ENCODE measurements around the gene TOR1AIP1. TPM values are rescaled to one million over a fixed set of nuclear protein-coding genes. Genes with fewer than 3 reads are reported as not detected.
"Not testable (repeated sequence)": the region's sequence is repeated elsewhere in the genome, so short reads cannot be mapped to it uniquely, and the experiment has no call there.

TOR1AIP1 gene, protein sequence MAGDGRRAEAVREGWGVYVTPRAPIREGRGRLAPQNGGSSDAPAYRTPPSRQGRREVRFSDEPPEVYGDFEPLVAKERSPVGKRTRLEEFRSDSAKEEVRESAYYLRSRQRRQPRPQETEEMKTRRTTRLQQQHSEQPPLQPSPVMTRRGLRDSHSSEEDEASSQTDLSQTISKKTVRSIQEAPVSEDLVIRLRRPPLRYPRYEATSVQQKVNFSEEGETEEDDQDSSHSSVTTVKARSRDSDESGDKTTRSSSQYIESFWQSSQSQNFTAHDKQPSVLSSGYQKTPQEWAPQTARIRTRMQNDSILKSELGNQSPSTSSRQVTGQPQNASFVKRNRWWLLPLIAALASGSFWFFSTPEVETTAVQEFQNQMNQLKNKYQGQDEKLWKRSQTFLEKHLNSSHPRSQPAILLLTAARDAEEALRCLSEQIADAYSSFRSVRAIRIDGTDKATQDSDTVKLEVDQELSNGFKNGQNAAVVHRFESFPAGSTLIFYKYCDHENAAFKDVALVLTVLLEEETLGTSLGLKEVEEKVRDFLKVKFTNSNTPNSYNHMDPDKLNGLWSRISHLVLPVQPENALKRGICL
- 10 to 100 TPM; 15.4 to 42.4 (median 28.2) TPM for polyA plus RNA-seq

DNA sequence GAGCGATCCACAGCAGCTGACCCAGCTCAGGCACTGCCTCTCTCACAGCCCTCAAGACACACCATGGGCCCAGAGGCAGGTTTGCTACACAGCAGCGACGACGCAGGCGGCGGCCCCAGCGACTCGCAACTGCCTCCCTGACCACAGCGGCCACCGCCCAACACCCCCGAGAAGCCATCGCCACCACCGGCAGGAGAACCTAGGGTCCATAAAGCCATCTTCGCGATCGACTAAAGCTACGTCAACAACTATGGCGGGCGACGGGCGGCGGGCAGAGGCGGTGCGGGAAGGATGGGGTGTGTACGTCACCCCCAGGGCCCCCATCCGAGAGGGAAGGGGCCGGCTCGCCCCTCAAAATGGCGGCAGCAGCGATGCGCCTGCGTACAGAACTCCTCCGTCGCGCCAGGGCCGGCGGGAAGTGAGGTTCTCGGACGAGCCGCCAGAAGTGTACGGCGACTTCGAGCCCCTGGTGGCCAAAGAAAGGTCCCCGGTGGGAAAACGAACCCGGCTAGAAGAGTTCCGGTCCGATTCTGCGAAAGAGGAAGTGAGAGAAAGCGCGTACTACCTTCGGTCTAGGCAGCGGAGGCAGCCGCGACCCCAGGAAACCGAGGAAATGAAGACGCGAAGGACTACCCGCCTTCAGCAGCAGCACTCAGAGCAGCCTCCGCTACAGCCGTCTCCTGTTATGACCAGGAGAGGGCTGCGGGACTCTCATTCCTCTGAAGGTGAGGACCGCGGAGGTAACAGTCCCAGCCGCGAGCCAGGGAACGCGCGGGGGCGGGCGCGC is at the start of gene TOR1AIP1:
TOR1AIP1 (plus strand) TSS at position 33 of the 787 bp plus-strand sequence; CDS start at position 251, 218 bp downstream.
- 0 to 1% (median 0%) methylated on average over 72 of the region's 72 CpGs for WGBS, 3 donors
- H3K27ac ChIP-seq (ENCODE audit: low read depth, low read length): peak within 1 kb of the TSS; percentile 97

- 96 to 98% (median 97%) methylated on average over 34 to 38 of the region's 38 CpGs for WGBS, 3 donors
- H3K27ac ChIP-seq (ENCODE audit: low read depth, low read length): not testable (repeated sequence)
Observed at GRCh38 chr1:179836686-179837445, 45.2 kb upstream of the TOR1AIP1 start.

DNA sequence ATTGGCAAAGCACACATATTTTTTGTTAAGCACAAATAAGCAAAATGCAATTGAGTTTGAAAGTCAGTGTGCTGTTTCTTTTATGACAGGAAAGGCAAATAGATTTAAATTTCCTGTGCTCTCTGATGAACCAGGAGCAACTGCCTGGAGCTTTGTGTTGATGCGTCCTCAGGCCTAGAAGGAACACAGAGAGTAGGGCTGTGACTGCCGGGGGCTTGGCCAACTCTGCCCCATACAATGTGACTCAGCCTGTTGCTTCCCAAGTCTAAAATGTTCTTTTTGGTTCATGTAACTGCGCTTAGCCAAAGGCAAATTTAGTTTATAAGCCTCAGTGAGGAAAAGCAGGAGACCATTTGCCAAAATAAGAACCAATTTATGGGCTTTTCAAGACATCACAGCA is 42.0 kb upstream of the TOR1AIP1 start:
- H3K27ac ChIP-seq (ENCODE audit: low read depth, low read length): no peak overlapping the region
- WGBS, 3 donors: 77 to 90% (median 83%) methylated on average over 3 of the region's 3 CpGs

DNA sequence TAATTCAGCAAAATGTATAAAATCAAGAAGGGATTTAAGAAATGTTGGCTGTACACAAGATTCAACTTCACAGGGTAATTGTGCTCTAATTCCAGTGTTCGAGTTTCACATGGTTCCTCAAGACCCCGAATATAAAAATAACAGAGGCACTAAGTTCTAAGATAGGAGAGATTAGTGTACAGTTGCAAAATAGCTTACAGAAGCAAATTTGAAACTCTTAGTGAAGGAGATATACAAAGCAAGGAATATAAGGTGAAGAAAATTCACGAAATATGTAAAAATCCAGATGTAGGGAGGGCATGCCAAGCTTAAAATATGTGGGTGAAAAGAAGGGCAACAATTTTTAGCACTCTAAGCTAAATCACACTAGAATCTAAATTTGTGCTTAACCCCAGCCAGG is 33.9 kb upstream of the TOR1AIP1 start:
- no peak overlapping the region for H3K27ac ChIP-seq (ENCODE audit: low read depth, low read length)
- WGBS, 3 donors: 95 to 98% (median 98%) methylated on average over 3 of the region's 3 CpGs

GRCh38 chr1:179853102-179853501 is 29.0 kb upstream of the TOR1AIP1 start:
- 90 to 92% (median 91%) methylated on average over 1 of the region's 1 CpG for WGBS, 3 donors
- H3K27ac ChIP-seq (ENCODE audit: low read depth, low read length): no peak overlapping the region

- H3K27ac ChIP-seq (ENCODE audit: low read depth, low read length): not testable (repeated sequence)
- WGBS, 3 donors: 96 to 98% (median 96%) methylated on average over 4 of the region's 4 CpGs
Observed at GRCh38 chr1:179855831-179856230, 26.3 kb upstream of the TOR1AIP1 start.

DNA sequence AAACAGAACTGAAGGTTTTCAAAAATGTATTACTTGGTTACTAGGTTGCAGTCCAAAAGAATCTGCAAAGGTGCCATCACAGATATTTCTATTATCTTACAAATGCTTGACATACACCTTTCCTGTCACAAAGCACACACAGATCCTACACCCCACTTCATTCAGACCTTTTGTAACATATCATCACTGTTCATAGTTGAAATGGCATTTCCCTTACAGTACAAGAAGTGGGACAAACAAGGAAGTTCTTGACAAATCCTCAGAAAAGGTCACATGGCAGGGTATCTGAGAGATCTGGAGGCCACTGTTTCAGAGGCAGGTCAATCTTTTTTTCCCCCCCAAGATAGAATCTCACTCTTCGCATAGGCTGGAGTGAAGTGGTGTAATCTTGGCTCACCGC is 25.8 kb upstream of the TOR1AIP1 start:
- 77 to 95% (median 82%) methylated on average over 2 of the region's 2 CpGs for WGBS, 3 donors
- no peak overlapping the region for H3K27ac ChIP-seq (ENCODE audit: low read depth, low read length)

GRCh38 chr1:179857009-179857408 is 25.1 kb upstream of the TOR1AIP1 start:
- 74 to 95% (median 81%) methylated on average over 4 of the region's 4 CpGs for WGBS, 3 donors
- H3K27ac ChIP-seq (ENCODE audit: low read depth, low read length): no peak overlapping the region

DNA sequence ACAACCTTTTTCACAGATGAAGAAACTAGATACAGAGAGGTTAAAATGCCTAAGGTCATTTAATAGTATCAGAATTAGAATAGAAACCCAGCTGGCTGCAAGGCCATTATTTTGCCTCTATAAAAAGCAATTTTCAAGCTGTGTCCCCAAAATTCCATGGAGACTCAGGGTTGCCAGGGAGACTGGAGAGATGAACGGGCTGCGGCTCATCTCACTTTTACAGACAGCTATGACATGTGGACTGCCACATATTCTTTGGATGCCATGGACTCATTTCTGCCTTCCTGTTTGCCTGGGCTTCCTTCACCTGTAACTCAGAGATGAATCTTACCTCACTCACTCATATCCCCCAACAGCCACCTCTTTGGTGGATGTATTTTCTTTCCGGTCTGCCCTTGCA is 21.4 kb upstream of the TOR1AIP1 start:
- 78 to 85% (median 79%) methylated on average over 3 of the region's 3 CpGs for WGBS, 3 donors
- no peak overlapping the region for H3K27ac ChIP-seq (ENCODE audit: low read depth, low read length)

GRCh38 chr1:179865377-179865776 is 16.7 kb upstream of the TOR1AIP1 start:
- 90 to 96% (median 94%) methylated on average over 6 of the region's 6 CpGs for WGBS, 3 donors

GRCh38 chr1:179866616-179867015 is 15.5 kb upstream of the TOR1AIP1 start:
- no peak overlapping the region for H3K27ac ChIP-seq (ENCODE audit: low read depth, low read length)
- 89 to 95% (median 91%) methylated on average over 7 of the region's 7 CpGs for WGBS, 3 donors

More at GRCh38 chr1:179865377-179865776, 16.7 kb upstream of the TOR1AIP1 start:
- no peak overlapping the region for H3K27ac ChIP-seq (ENCODE audit: low read depth, low read length)

GRCh38 chr1:179867493-179868330 is 14.4 kb upstream of the TOR1AIP1 start:
- WGBS, 3 donors: 8 to 20% (median 16%) methylated on average over 1 of the region's 1 CpG
- no peak overlapping the region for H3K27ac ChIP-seq (ENCODE audit: low read depth, low read length)

DNA sequence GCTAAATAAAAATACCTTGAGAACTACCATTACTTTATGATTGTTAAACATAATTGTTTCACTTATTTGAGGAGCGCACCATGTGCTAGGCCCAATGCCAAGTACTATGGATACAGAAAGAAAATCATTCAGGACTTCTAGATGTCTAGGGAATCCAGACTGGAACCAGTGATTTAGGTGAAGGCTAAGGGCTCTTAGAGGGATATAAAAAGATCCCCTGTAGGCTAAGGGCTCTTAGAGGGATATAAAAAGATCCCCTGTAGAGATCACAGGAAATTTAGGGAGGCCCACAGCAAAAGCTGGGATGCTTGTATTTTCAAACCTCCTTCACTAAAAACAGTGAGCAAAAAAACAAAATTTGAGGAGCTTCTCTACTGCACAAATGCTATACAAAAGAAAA is 11.2 kb upstream of the TOR1AIP1 start:
- 90 to 96% (median 94%) methylated on average over 1 of the region's 1 CpG for WGBS, 3 donors
- no peak overlapping the region for H3K27ac ChIP-seq (ENCODE audit: low read depth, low read length)

DNA sequence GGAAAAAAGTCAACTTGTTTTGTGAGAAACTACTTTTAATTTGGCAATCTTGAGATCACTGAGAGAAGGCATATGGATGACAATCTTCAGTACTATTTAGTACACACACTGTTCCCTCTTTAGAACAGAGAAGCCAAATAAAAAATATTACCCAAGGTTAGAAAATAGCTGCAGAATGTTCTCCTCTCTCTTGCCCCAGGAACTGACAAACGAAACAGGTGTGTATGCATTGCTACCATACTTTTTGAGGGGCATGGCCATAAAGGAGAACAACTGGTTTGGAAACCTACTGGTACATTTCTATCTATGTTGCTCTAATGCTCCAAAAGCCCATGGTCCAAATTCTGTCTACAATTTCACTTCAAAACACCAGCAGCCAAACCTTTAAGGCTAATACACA is 10.1 kb upstream of the TOR1AIP1 start:
- 58 to 72% (median 63%) methylated on average over 1 of the region's 1 CpG for WGBS, 3 donors
- H3K27ac ChIP-seq (ENCODE audit: low read depth, low read length): no peak overlapping the region

- WGBS, 3 donors: 62 to 81% (median 64%) methylated on average over 5 of the region's 5 CpGs
- no peak overlapping the region for H3K27ac ChIP-seq (ENCODE audit: low read depth, low read length)
Observed at GRCh38 chr1:179872558-179872957, 9.5 kb upstream of the TOR1AIP1 start.

GRCh38 chr1:179873438-179873851 is 8.6 kb upstream of the TOR1AIP1 start:
- 37 to 95% (median 92%) methylated on average over 2 of the region's 2 CpGs for WGBS, 3 donors
- H3K27ac ChIP-seq (ENCODE audit: low read depth, low read length): no peak overlapping the region

DNA sequence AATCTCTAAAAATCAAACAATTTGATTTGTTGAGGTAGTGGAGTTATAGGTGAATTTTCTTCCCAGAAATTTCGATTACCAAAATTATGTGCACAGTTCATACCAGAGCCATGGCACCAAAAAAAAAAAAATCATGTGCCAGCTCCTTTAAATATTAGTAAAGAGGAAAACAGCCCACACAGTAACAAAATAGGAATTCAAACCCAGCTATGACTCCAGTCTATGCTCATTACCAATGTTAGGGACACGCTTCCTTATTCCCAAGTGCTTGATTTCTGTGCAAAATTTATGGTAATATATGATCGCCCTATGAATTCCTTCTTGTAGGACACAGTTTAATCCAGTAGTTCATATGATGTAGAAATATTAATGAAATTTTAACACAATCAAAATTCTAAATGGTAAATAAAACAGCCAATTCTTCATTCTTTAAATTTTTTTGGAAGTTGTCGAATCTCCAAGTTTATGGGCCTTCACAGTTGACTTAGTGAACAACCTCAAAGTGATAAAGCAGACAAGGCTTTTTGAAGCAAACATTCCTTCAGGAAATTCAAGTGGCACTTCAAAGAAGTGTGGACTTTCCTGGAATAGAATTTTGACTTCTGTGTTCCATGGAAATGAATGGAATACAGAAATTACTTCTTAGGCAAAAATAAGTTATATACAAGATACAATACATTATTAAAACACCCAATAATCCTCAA is 6.3 kb upstream of the TOR1AIP1 start:
- H3K27ac ChIP-seq (ENCODE audit: low read depth, low read length): no peak overlapping the region
- 77 to 90% (median 90%) methylated on average over 4 of the region's 4 CpGs for WGBS, 3 donors
